GM12892 (cell line): Measurements from ENCODE around the gene ARHGAP23.

ENCODE experiments used
- POLR2A ChIP-seq: IDR thresholded peaks from 2 replicates; pipeline ENCODE4 v1.6.1; 2011; ENCODE audit warnings: low read depth, low read length, control low read depth
- POLR2AphosphoS5 ChIP-seq: IDR thresholded peaks from 2 replicates; pipeline ENCODE4 v1.6.1; 2011; ENCODE audit warnings: low read depth, low read length, control low read depth

DNA sequence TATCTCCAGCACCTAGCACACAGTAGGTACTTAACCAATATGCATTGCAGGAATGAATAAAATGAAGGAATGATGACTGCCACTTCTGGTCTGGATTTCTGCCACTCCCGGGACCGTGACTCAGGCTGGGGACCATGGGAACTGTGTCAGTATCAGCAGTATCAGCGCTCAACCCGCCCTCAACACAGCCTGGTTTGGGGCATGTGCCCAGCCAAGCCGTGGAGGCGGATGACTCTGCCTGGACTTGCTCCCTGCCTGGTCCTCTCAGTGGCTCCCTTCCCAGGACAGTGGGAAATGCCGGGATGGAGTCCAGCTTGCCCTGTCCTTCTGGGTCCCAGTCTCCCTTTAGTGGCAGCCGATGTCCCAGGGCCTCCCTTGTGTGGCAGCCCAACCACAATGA, 122.4 kb downstream of the ARHGAP23 start:
- TF ChIP-seq POLR2A = no peak
- no peak for TF ChIP-seq POLR2AphosphoS5
